Spleen (tissue), 11 donors: Measurements from ENCODE around the gene ELP4. TPM values are rescaled to one million over a fixed set of nuclear protein-coding genes. Genes with fewer than 3 reads are reported as not detected.

Experiments
- DNase-seq: peaks from one replicate; pipeline ENCODE4 v3.0.0-alpha.2; 2020
- H3K27ac ChIP-seq, 8 donors: fragments of 200-600 bp; sonication (generic) in 7 of 8; 1 replicate in 4 of 8; 2 replicates in 4 of 8; pipeline versions ENCODE4 v1.5.0 to v1.8.0; 2016 to 2021; ENCODE audit warnings: inconsistent platforms in 4 of 8, mild to moderate bottlenecking in 4 of 8, moderate library complexity in 1 of 8
- H3K27me3 ChIP-seq, 7 donors: fragments of 200-600 bp; sonication (generic) in 6 of 7; replicated peaks in 1 of 7; 1 replicate in 4 of 7; 2 replicates in 3 of 7; pipeline versions ENCODE4 v1.5.0 to v1.8.0; 2016 to 2021; ENCODE audit warnings: inconsistent platforms in 3 of 7, mild to moderate bottlenecking in 1 of 7
- H3K36me3 ChIP-seq, 6 donors: fragments of 200-600 bp; sonication (generic) in 5 of 6; 1 replicate in 4 of 6; 2 replicates in 2 of 6; pipeline versions ENCODE4 v1.5.0 to v1.8.0; 2016 to 2021; ENCODE audit warnings: inconsistent platforms in 2 of 6
- H3K4me1 ChIP-seq, 6 donors: fragments of 200-600 bp; sonication (generic) in 5 of 6; 1 replicate in 3 of 6; 2 replicates in 3 of 6; pipeline versions ENCODE4 v1.5.0 to v1.8.0; 2016 to 2021; ENCODE audit warnings: inconsistent platforms in 3 of 6
- H3K4me3 ChIP-seq, 8 donors: fragments of 200-600 bp; sonication (generic) in 7 of 8; 1 replicate in 4 of 8; 2 replicates in 4 of 8; pipeline versions ENCODE4 v1.5.0 to v1.8.0; 2016 to 2021; ENCODE audit warnings: inconsistent platforms in 4 of 8, mild to moderate bottlenecking in 4 of 8, moderate library complexity in 2 of 8
- H3K9me3 ChIP-seq, 8 donors: fragments of 200-600 bp; sonication (generic) in 7 of 8; 1 replicate in 4 of 8; 2 replicates in 4 of 8; pipeline versions ENCODE4 v1.5.0 to v1.8.0; 2016 to 2021; ENCODE audit warnings: inconsistent platforms in 4 of 8
- POLR2A ChIP-seq, 3 donors: fragments of 450-650 bp; IDR thresholded peaks; one replicate each; pipeline ENCODE4 v1.5.1; 2017; ENCODE audit warnings: antibody characterized with exemption in 3 of 3, mild to moderate bottlenecking in 1 of 3
- POLR2AphosphoS5 ChIP-seq, 3 donors: sonication (generic); formaldehyde crosslinking; IDR thresholded peaks; one replicate each; pipeline ENCODE4 v1.5.1; 2017; ENCODE audit warnings: antibody characterized with exemption in 3 of 3
- WGBS, 5 donors: extraction: QIAGEN DNeasy Blood & Tissue Kit in 3 of 5; methylation state at CpG; one replicate each; pipeline versions ENCODE4 v1.1.5 to v1.1.7; 2013 to 2018; 5-methylcytosine and 5-hydroxymethylcytosine counted together
- intact Hi-C: fragments of 100-400 bp; cut with DNase I; formaldehyde crosslinking; loops from one replicate; pipeline ENCODE4 v1.15.0; 2023; ENCODE audit warnings: low total_unique reads
- polyA plus RNA-seq, 3 donors: library from polyadenylated mRNA; stranded (reverse); fragments of 200-250 nt; gene quantifications; one replicate each; pipeline ENCODE4 v1.2.1, GENCODE V29; 2013
- total RNA-seq, 7 donors: library from RNA; depleted of rRNA in 3 of 7; stranded (reverse); fragments of >200 nt in 3 of 7; fragmentation: NEBNext Ultra II Directional in 4 of 7; extraction: Animal tissue kit (Norgen Biotek cat#: 25700) in 4 of 7; gene quantifications; one replicate each; pipeline versions ENCODE4 v1.1.0 to v1.2.1, GENCODE V29; 2016 to 2021
- TF ChIP-seq, protein P1 (sequence below), 11 experiments: fragments of 200-600 bp in 7 of 11; fragments of 450-650 bp in 4 of 11; sonication (generic) in 4 of 11; IDR thresholded peaks in 8 of 11; conservative IDR thresholded peaks in 3 of 11; 1 replicate in 7 of 11; 2 replicates in 4 of 11; pipeline versions ENCODE4 v1.4.0 to v1.8.0; 2016 to 2021; ENCODE audit warnings: antibody characterized with exemption in 11 of 11, inconsistent platforms in 4 of 11, mild to moderate bottlenecking in 1 of 11
- donor health status: healthy with polysubstance abuse.
- donor health status: DM: no; HTN: no; CAD: no; lungs with moderate emphysema.
- donor health status: DM: no; HTN: no; CAD: no.
- donor health status: Bipolar disorder and iron deficiency.
- donor health status: healthy.
- donor health status: DM: no; HTN: no; CAD: no.
- donor health status: DM: yes; HTN: yes; CAD: no.

Gene ELP4
- total and polyA plus RNA-seq, 10 donors = 6.1 to 34.6 (median 21.1) TPM

DNA sequence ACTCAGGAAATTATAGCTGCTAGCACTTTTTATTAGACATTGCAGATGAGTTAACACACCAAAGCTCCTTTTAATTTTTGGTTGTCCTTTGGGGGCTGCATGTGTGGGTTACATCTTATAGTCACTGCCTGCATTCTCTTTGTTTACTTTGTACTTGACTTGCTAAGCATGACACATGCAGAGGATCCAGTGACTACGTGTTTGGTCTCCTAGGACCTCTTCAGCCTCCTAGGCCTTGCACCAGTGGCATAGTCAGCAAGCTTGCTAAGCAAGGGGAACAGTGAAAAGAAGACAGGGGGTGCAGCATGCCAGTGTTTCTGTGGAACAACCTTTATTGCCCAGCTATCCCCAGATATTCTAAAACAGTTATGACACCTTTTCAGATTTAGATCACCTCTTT lies 193.4 kb downstream of the ELP4 start:
- Histone ChIP-seq H3K4me1 (no peaks in the 10 kb centered on the region), H3K4me3 (no peak overlapping the region), H3K9me3 (no peaks in the 10 kb centered on the region), H3K27ac (no peak overlapping the region), H3K36me3 (peaks cover 0 to 4% (median 0%) of the 10 kb centered on the region in 6 donors), H3K27me3 (no peaks in the 10 kb centered on the region)
- WGBS, 5 donors = 70 to 96% (median 82%) methylated on average over 1 of the region's 1 CpG
- TF ChIP-seq POLR2AphosphoS5 (IDR thresholded peaks at IDR 0.05) (no peak), POLR2A (IDR thresholded peaks at IDR 0.05) (no peak)
- TF ChIP-seq, protein P1, sequence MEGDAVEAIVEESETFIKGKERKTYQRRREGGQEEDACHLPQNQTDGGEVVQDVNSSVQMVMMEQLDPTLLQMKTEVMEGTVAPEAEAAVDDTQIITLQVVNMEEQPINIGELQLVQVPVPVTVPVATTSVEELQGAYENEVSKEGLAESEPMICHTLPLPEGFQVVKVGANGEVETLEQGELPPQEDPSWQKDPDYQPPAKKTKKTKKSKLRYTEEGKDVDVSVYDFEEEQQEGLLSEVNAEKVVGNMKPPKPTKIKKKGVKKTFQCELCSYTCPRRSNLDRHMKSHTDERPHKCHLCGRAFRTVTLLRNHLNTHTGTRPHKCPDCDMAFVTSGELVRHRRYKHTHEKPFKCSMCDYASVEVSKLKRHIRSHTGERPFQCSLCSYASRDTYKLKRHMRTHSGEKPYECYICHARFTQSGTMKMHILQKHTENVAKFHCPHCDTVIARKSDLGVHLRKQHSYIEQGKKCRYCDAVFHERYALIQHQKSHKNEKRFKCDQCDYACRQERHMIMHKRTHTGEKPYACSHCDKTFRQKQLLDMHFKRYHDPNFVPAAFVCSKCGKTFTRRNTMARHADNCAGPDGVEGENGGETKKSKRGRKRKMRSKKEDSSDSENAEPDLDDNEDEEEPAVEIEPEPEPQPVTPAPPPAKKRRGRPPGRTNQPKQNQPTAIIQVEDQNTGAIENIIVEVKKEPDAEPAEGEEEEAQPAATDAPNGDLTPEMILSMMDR (IDR thresholded peaks at IDR 0.05 in 8 of 11, conservative IDR thresholded peaks at IDR 0.05 in 3 of 11) = no peak
- intact Hi-C loops = no loop called here
- DNase-seq = no peak

DNA sequence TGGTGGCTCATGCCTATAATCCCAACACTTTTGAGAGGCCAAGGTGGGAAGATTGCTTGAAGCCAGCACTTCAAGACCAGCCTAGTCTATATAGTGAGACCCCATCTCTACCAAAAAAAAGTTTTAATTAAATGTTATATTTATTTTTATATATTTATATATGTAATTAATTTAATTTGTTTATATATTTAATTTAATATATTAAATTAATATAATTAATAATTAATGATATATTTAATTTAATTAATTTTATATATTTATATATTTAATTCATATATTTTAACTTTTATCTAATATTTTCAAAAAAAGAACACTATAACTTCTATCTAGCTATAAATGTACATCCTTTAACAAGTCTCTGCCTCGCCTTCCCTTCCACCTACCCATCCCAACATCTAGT lies 196.8 kb downstream of the ELP4 start:
- TF ChIP-seq POLR2AphosphoS5 (IDR thresholded peaks at IDR 0.05) (no peak), POLR2A (IDR thresholded peaks at IDR 0.05) (no peak)
- TF ChIP-seq, protein P1 (IDR thresholded peaks at IDR 0.05 in 8 of 11, conservative IDR thresholded peaks at IDR 0.05 in 3 of 11) = no peak
- peaks cover 0 to 4% (median 0%) of the 10 kb centered on the region in 6 donors for H3K36me3 ChIP-seq
- intact Hi-C loops = no loop called here
- DNase-seq = no peak
- no peak overlapping the region for H3K27ac ChIP-seq
- no peaks in the 10 kb centered on the region for H3K4me1 ChIP-seq
- H3K9me3 ChIP-seq = no peaks in the 10 kb centered on the region
- WGBS, 5 donors = 91 to 100% (median 93%) methylated on average over 1 of the region's 1 CpG
- H3K27me3 ChIP-seq = no peaks in the 10 kb centered on the region
- H3K4me3 ChIP-seq = no peak overlapping the region

DNA sequence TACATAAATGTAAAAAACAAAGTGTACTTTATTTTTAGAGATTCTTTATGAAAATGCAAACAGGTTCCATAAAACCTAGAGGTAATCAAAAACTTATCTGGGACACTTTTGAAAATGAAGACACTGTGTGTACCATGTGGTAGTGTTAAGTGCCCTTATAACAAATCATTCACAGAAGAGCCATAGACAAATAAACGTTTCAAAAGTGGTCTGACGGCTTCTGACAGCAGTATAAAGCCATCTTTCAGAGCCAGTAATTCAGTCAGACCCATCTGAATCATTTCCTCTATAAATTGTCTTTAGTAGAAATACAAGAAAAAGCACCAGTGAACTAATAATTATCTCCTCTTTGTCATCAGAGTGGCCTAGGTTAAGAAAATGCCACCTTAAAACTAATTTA lies 201.6 kb downstream of the ELP4 start:
- no peak for DNase-seq
- intact Hi-C loops = no loop called here
- H3K4me1 ChIP-seq = no peaks in the 10 kb centered on the region
- H3K27me3 ChIP-seq = no peaks in the 10 kb centered on the region
- H3K27ac ChIP-seq = no peak overlapping the region
- no peaks in the 10 kb centered on the region for H3K9me3 ChIP-seq
- WGBS, 5 donors = 53 to 72% (median 71%) methylated on average over 2 of the region's 2 CpGs
- peaks cover 0 to 4% (median 0%) of the 10 kb centered on the region in 6 donors for H3K36me3 ChIP-seq
- H3K4me3 ChIP-seq = no peak overlapping the region
- TF ChIP-seq POLR2AphosphoS5 (IDR thresholded peaks at IDR 0.05) = no peak
- TF ChIP-seq, protein P1 (IDR thresholded peaks at IDR 0.05 in 8 of 11, conservative IDR thresholded peaks at IDR 0.05 in 3 of 11) = no peak
- no peak for TF ChIP-seq POLR2A (IDR thresholded peaks at IDR 0.05)

DNA sequence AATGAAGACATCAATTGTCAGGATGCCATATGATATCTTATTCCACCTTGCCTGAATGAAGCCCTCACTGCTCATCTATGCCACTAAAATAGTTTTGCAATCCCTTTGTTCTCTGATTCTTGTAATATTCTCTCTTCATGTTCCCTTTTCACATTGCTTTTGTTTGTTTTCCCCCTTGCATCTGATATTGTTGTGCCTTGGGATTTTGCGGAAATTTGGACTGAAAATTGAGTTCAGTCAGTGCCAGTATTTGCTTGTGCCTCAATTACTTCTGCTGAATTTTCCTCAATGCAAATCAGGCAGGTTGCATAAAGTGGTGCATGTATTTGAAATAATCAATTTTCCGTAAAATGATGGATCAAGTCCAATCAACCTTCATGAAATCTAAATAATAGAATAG lies 203.3 kb downstream of the ELP4 start:
- Histone ChIP-seq H3K36me3 (no peaks in the 10 kb centered on the region), H3K27me3 (no peaks in the 10 kb centered on the region), H3K4me3 (no peak overlapping the region), H3K9me3 (no peaks in the 10 kb centered on the region), H3K27ac (no peak overlapping the region), H3K4me1 (no peaks in the 10 kb centered on the region)
- 93 to 98% (median 97%) methylated on average over 2 of the region's 2 CpGs for whole genome bisulfite sequencing, 5 donors
- TF ChIP-seq POLR2AphosphoS5 (IDR thresholded peaks at IDR 0.05) (no peak), POLR2A (IDR thresholded peaks at IDR 0.05) (no peak)
- TF ChIP-seq, protein P1 (IDR thresholded peaks at IDR 0.05 in 8 of 11, conservative IDR thresholded peaks at IDR 0.05 in 3 of 11) = no peak
- DNase-seq = no peak
- intact Hi-C loops = no loop called here
